T-helper 1 cell treated with Interleukin-12 subunit alpha and Interleukin-12 subunit beta and Interleukin-4 antibody, amounts not matched to agents 30 μg/mL and 1 μg/mL, for 36 hours (primary cell): ENCODE measurements around the gene SETD1A.

Source experiments
- H3K27ac Mint-ChIP-seq: one replicate; pipeline ENCODE4 v1.8.0; 2021; ENCODE audit warnings: mild to moderate bottlenecking, mixed read lengths
- H3K27me3 Mint-ChIP-seq: one replicate; pipeline ENCODE4 v1.8.0; 2021; ENCODE audit warnings: low read depth, mixed read lengths
- H3K36me3 Mint-ChIP-seq: one replicate; pipeline ENCODE4 v1.8.0; 2021; ENCODE audit warnings: low read depth, mixed read lengths
- H3K4me1 Mint-ChIP-seq: one replicate; pipeline ENCODE4 v1.8.0; 2021; ENCODE audit warnings: low read depth, mixed read lengths
- H3K4me3 Mint-ChIP-seq: one replicate; pipeline ENCODE4 v1.8.0; 2021; ENCODE audit warnings: mild to moderate bottlenecking, moderate library complexity, mixed read lengths
- H3K9me3 Mint-ChIP-seq: one replicate; pipeline ENCODE4 v1.8.0; 2021; ENCODE audit warnings: mixed read lengths

Gene SETD1A

GRCh38 chr16:30956601-30957455 is 726 bp upstream of the SETD1A start:
- H3K4me3 Mint-ChIP-seq, result peak overlapping the region; percentile 93
- no peaks in the 10 kb centered on the region for H3K27me3 Mint-ChIP-seq
- peak overlapping the region; percentile 98 for H3K27ac Mint-ChIP-seq
- peaks cover 32% of the 10 kb centered on the region for H3K4me1 Mint-ChIP-seq
- H3K9me3 Mint-ChIP-seq, result no peaks in the 10 kb centered on the region
- H3K36me3 Mint-ChIP-seq, result peaks cover 27% of the 10 kb centered on the region

- H3K4me1 Mint-ChIP-seq, result peaks cover 31% of the 10 kb centered on the region
- no peaks in the 10 kb centered on the region for H3K9me3 Mint-ChIP-seq
- H3K27ac Mint-ChIP-seq, result peak overlapping the region; percentile 91
- no peaks in the 10 kb centered on the region for H3K27me3 Mint-ChIP-seq
- H3K4me3 Mint-ChIP-seq, result peak overlapping the region; percentile 94
- H3K36me3 Mint-ChIP-seq, result peaks cover 35% of the 10 kb centered on the region
Observed at GRCh38 chr16:30958175-30959079, 873 bp downstream of the SETD1A start.

DNA sequence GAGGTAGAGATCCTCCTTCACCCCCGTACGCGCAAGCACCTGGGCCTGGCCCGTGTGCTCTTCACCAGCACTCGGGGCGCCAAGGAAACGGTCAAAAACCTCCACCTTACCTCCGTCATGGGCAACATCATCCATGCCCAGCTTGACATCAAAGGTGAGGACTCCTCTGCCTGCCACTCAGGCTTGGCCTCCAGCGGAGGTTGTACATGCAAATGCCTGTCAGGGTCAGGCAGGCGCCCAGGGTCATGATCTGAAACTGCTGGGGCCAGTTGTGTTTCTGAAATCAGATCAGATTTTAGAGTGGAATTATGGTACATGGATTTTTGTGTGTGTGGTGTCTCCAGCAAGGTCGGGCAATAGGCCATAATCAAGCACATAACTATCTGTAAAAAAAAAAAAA is 3.8 kb downstream of the SETD1A start:
- H3K27ac Mint-ChIP-seq, result no peak overlapping the region
- H3K36me3 Mint-ChIP-seq, result peaks cover 49% of the 10 kb centered on the region
- H3K27me3 Mint-ChIP-seq, result no peaks in the 10 kb centered on the region
- peaks cover 24% of the 10 kb centered on the region for H3K4me1 Mint-ChIP-seq
- H3K9me3 Mint-ChIP-seq, result no peaks in the 10 kb centered on the region
- no peak overlapping the region for H3K4me3 Mint-ChIP-seq

DNA sequence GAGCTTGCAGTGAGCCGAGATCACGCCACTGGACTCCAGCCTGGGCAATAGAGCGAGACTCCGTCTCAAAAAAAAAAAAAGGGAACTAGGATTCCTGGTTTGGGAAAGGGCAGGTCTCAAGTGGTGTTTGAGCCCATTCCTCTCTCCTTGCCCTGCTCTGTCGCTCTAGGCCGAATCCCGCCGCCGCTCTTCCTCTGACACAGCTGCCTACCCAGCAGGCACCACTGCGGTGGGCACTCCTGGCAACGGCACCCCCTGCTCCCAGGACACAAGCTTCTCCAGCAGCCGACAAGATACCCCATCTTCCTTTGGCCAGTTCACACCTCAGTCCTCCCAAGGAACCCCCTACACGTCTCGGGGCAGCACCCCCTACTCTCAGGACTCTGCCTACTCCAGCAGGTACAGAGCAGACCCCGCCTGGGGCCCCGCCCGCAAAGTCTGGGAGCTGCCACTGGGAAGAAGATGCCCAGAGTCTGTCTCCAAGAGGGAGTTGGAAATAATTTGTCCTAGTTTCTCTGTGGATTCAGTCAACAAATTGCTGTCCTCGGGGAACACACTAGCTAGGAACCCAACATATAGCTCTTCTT is 6.5 kb downstream of the SETD1A start:
- Mint-ChIP-seq H3K36me3 (peaks cover 60% of the 10 kb centered on the region), H3K4me3 (no peak overlapping the region), H3K27me3 (no peaks in the 10 kb centered on the region), H3K9me3 (no peaks in the 10 kb centered on the region), H3K27ac (no peak overlapping the region), H3K4me1 (peaks cover 15% of the 10 kb centered on the region)

DNA sequence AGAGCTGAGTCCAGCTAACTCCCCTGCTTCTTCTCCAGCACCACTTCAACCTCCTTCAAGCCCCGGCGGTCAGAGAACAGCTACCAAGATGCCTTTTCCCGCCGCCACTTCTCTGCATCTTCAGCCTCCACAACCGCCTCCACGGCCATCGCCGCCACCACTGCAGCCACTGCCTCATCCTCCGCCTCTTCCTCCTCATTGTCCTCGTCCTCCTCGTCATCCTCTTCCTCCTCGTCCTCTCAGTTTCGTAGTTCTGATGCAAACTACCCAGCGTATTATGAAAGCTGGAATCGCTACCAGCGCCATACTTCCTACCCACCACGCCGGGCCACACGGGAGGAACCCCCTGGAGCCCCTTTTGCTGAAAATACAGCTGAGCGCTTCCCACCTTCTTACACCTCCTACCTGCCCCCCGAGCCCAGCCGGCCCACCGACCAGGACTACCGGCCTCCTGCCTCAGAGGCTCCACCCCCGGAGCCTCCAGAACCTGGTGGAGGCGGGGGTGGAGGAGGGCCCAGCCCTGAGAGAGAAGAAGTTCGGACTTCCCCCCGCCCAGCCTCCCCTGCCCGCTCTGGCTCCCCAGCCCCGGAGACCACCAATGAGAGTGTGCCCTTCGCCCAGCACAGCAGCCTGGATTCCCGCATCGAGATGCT is 7.1 kb downstream of the SETD1A start:
- H3K4me1 Mint-ChIP-seq, result peaks cover 8% of the 10 kb centered on the region
- H3K4me3 Mint-ChIP-seq, result no peak overlapping the region
- no peaks in the 10 kb centered on the region for H3K27me3 Mint-ChIP-seq
- H3K9me3 Mint-ChIP-seq, result no peaks in the 10 kb centered on the region
- H3K27ac Mint-ChIP-seq, result no peak overlapping the region
- peaks cover 57% of the 10 kb centered on the region for H3K36me3 Mint-ChIP-seq

DNA sequence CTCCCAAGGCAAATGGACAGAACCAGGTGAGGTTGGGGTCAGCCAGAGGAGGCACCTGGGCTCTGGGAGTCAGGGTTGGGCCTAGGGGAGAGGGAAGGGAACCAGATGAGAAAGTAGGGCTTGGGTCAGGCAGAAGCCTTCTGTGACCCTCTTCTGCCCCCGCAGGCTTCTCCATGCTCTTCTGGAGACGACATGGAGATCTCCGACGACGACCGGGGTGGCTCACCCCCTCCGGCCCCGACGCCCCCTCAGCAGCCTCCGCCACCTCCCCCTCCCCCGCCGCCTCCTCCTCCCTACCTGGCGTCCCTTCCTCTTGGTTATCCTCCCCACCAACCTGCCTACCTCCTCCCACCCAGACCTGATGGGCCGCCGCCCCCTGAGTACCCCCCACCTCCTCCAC is 7.9 kb downstream of the SETD1A start:
- Mint-ChIP-seq H3K36me3 (peaks cover 51% of the 10 kb centered on the region), H3K4me1 (peaks cover under 1% of the 10 kb centered on the region), H3K27me3 (no peaks in the 10 kb centered on the region), H3K4me3 (no peak overlapping the region), H3K27ac (no peak overlapping the region), H3K9me3 (no peaks in the 10 kb centered on the region)

- Mint-ChIP-seq H3K9me3 (no peaks in the 10 kb centered on the region), H3K4me3 (no peak overlapping the region), H3K27ac (no peak overlapping the region), H3K4me1 (no peaks in the 10 kb centered on the region), H3K36me3 (peaks cover 55% of the 10 kb centered on the region), H3K27me3 (no peaks in the 10 kb centered on the region)
Observed at GRCh38 chr16:30966033-30966619, 8.6 kb downstream of the SETD1A start.

DNA sequence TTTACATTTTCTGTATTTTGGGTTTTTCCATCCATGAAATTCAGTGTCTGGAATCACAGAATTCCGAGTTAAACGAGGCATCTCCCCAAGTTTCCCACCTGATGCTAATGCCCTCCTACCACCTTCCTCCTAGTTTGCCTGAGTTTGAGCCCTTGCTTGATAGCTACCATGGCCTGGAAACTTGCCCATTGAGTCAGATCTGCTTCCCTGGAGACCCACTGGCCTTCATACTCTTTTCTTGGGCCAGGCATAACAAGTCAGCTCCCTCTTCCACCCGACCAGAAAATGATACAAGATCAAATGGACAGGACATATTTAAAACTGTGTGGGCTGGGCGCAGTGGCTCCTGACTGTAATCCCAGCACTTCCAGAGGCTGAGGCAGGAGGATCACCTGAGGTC is 10.2 kb downstream of the SETD1A start:
- no peak overlapping the region for H3K4me3 Mint-ChIP-seq
- no peaks in the 10 kb centered on the region for H3K9me3 Mint-ChIP-seq
- H3K27ac Mint-ChIP-seq, result no peak overlapping the region
- peaks cover 2% of the 10 kb centered on the region for H3K4me1 Mint-ChIP-seq
- no peaks in the 10 kb centered on the region for H3K27me3 Mint-ChIP-seq
- peaks cover 58% of the 10 kb centered on the region for H3K36me3 Mint-ChIP-seq

DNA sequence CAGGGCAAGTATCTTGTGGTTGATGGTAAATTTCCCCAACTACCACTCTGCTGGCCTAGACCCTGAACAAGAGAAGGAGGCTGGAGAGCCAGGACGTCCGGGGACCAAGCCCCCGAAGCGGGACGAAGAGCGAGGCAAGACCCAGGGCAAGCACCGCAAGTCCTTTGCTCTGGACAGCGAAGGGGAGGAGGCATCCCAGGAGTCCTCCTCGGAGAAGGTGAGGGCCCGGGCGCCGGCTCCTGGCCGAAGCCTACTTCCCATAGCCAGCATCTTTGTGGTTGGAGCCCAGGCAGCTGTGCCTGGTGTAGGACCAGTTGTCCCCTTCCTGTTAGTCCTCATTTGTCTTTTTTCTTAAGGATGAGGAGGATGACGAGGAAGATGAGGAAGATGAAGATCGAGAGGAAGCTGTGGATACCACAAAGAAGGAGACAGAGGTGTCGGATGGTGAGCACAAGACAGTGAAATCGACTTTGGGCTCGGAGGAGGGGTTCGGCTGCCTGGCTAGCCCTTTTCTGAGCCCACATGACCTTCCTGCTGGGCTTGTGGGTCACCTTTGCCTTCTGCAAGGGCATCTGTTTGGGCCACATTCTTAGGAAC is 11.8 kb downstream of the SETD1A start:
- no peak overlapping the region for H3K4me3 Mint-ChIP-seq
- H3K36me3 Mint-ChIP-seq, result peaks cover 62% of the 10 kb centered on the region
- no peaks in the 10 kb centered on the region for H3K9me3 Mint-ChIP-seq
- H3K4me1 Mint-ChIP-seq, result peaks cover 2% of the 10 kb centered on the region
- H3K27me3 Mint-ChIP-seq, result no peaks in the 10 kb centered on the region
- H3K27ac Mint-ChIP-seq, result no peak overlapping the region

GRCh38 chr16:30971298-30971697 is 13.7 kb downstream of the SETD1A start:
- Mint-ChIP-seq H3K27ac (no peak overlapping the region), H3K36me3 (peaks cover 61% of the 10 kb centered on the region)

DNA sequence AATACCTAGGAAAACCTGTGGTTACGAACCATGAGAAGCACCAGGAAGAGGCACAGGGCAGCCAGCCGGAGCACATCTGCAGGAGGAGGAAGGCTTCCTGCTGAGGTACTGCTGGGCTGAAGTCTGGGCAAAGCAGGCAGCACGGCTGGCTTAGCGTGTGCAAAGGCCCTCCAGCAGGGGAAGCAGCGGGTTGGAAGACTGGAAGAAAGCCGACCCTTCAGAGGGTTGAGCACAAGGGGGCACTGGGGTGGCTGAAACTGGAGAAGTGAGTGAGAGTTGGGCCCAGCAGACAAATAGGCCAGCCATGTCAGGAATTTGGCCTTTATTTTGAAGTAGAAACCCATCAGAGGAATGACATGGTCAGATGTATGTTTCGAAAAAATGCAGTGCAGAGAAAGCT is 15.3 kb downstream of the SETD1A start:
- peaks cover 58% of the 10 kb centered on the region for H3K36me3 Mint-ChIP-seq
- no peaks in the 10 kb centered on the region for H3K27me3 Mint-ChIP-seq
- peaks cover 2% of the 10 kb centered on the region for H3K4me1 Mint-ChIP-seq
- no peak overlapping the region for H3K27ac Mint-ChIP-seq
- no peaks in the 10 kb centered on the region for H3K9me3 Mint-ChIP-seq
- H3K4me3 Mint-ChIP-seq, result no peak overlapping the region

More at GRCh38 chr16:30971298-30971697, 13.7 kb downstream of the SETD1A start:
- H3K9me3 Mint-ChIP-seq, result no peaks in the 10 kb centered on the region
- H3K27me3 Mint-ChIP-seq, result no peaks in the 10 kb centered on the region
- no peak overlapping the region for H3K4me3 Mint-ChIP-seq
- peaks cover 2% of the 10 kb centered on the region for H3K4me1 Mint-ChIP-seq

DNA sequence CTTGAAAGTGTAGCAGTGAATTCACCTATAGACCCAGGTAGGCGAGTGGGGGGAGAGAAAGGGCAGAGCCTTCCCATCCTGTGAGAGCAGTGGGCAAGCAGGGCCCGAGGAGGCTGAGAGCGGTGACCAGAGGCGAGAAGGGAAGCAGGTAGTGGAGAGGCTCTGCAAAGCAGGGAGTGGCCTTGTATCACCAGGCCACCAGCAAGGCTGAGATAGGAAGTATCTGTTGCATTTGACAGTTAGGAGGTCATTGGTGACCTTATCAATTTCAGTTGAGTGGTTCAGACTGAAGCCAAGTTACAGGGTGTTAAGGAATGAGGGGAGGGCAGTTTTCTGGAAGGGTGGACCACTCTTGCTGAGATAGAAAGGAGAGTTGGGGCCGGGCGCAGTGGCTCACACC is 16.8 kb downstream of the SETD1A start:
- Mint-ChIP-seq H3K27ac (no peak overlapping the region), H3K9me3 (no peaks in the 10 kb centered on the region), H3K4me3 (no peak overlapping the region), H3K36me3 (peaks cover 58% of the 10 kb centered on the region), H3K4me1 (peaks cover 2% of the 10 kb centered on the region), H3K27me3 (no peaks in the 10 kb centered on the region)

DNA sequence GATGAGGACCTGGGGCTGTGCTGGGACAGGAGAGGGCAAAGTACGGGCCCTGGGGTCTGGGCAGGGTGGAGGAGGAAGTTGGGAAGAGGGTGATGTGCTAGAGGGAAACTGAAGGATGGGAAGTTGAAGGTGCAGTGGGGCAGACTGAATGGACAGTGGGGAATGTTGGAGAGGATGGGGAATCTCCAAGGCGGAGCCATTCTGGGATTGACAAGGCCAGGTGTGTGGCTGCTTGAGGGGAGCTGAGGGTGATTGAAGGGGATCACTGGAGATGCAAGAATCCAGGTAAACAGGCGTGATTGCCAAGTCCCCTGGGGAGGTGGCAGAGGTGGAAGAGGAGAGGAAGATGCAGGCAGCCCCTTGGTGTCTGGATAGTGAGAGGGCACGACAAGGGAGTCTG is 18.9 kb downstream of the SETD1A start:
- H3K4me1 Mint-ChIP-seq, result peaks cover 2% of the 10 kb centered on the region
- no peaks in the 10 kb centered on the region for H3K9me3 Mint-ChIP-seq
- no peak overlapping the region for H3K4me3 Mint-ChIP-seq
- no peak overlapping the region for H3K27ac Mint-ChIP-seq
- H3K27me3 Mint-ChIP-seq, result no peaks in the 10 kb centered on the region
- H3K36me3 Mint-ChIP-seq, result peaks cover 52% of the 10 kb centered on the region
